T47D (cell line): Measurements from ENCODE around the gene ADAM12.
"Not testable (repeated sequence)": the region's sequence is repeated elsewhere in the genome, so short reads cannot be mapped to it uniquely, and the experiment has no call there.

ENCODE experiments used
- DNase-seq, 2 experiments: peaks; one replicate each; pipeline versions ENCODE4 v3.0.0 to v3.0.0-alpha.2; 2011 to 2012; ENCODE audit warnings: low read depth in 1 of 2, low spot score in 1 of 2
- JUND ChIP-seq: IDR thresholded peaks from 2 replicates; pipeline ENCODE4 v1.6.1; 2012; ENCODE audit warnings: low read depth
- in situ Hi-C: cut with HindIII; loops from 2 replicates; pipeline ENCODE4 v1.10.0; 2016; ENCODE audit warnings: low sequenced_read_pairs, low pct_unique_long_range_greater_than_20kb

Gene ADAM12

DNA sequence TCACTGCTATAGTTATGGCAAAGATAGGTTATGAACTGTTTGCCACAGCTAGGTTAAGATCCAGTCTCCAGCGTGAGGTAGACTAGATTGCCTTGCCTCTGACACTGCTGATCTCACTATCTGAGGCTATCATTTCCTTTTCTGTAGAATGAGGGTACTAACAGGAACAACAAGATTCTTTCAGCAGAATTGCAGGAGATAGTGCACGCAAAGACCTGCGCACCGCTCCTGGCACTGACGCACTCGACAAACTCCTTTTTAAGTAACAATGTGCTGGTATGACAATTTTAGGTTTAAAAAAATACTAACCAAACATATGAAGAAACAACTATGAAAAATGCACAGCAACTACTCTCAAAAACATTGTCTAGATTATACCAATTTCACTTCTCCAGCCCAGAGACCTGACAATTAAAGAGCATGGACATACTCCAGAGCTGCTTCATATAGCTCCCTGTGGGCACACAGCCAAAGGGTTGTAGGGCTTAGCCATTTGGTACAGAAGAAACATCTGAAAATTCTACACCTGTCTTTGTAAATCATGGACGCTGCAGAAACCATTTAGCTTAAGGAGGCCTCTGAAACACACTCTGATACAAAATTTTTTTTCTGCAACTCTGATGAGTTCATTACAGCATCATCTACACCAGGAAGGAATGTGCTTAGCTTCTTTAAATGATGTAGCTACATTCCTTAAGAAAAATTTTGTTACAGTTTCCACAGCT, 7.8 kb downstream of the ADAM12 start:
- in situ Hi-C loops, result no loop called here
- DNase-seq, result no peak
- TF ChIP-seq JUND, result no peak

DNA sequence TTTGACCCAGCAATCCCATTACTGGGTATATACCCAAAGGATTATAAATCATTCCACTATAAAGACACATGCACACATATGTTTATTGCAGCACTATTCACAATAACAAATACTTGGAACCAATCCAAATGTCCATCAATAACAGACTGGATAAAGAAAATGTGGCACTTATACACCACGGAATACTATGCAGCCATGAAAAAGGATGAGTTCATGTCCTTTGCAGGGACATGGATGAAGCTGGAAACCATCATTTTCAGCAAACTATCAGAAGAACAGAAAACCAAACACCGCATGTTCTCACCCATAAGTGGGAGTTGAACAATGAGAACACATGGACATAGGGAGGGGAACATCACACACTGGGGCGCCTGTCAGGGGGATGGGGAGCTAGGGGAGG, 9.1 kb downstream of the ADAM12 start:
- DNase-seq, in situ Hi-C loops: not testable (repeated sequence)

- no peak for DNase-seq
- in situ Hi-C loops, result no loop called here
- TF ChIP-seq JUND, result no peak
Observed at GRCh38 chr10:126376956-126377355, 11.3 kb downstream of the ADAM12 start.

GRCh38 chr10:126375926-126376554, 12.2 kb downstream of the ADAM12 start:
- DNase-seq, result no peak
- no peak for TF ChIP-seq JUND
- in situ Hi-C loops, result no loop called here

DNA sequence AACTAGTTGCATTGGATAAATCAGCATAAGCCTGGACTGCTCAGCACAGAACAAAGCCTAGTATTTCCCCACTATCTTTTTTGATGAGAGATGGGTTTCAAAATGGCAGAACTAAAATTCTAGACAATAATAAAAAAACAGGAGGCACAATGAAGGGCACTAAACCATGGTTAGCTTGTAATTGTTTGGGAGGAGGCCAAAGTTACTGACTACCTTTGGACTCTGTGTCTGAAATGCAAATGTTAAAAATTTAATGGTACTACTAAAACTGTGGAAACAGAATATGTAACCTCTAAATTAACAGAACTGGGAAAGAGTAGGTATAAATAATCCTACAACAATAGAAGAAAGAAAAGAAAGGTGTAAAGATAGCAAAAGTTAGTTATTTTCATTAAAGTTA, 13.0 kb downstream of the ADAM12 start:
- no peak for TF ChIP-seq JUND
- in situ Hi-C loops, result no loop called here
- DNase-seq, result no peak

- no peak for TF ChIP-seq JUND
- in situ Hi-C loops, result no loop called here
- DNase-seq, result no peak
Observed at GRCh38 chr10:126374435-126374834, 13.8 kb downstream of the ADAM12 start.

- DNase-seq, result no peak
- TF ChIP-seq JUND, result no peak
- in situ Hi-C loops, result no loop called here
Observed at GRCh38 chr10:126373972-126374371, 14.3 kb downstream of the ADAM12 start.

DNA sequence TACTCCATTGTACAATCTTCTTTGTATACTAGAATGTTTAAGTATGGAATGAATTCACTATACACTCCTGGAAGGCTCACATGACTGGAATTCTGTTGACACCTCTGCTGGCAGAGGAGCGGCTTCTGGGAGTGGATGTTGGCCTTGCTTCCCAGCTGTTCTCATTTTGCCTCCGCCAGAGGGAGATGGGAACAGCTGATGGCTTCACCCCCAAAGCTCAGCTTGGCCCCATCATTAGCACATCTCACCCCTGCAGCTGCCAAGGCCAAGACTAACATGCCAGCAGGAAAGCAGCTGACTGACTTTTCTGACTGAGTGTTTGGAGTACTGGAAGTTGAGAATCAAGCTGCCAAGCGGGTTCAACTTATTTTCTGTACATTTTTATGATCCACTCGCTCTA, 15.1 kb downstream of the ADAM12 start:
- in situ Hi-C loops, result no loop called here
- DNase-seq, result no peak
- TF ChIP-seq JUND, result no peak

GRCh38 chr10:126372396-126372795, 15.9 kb downstream of the ADAM12 start:
- TF ChIP-seq JUND, result no peak
- no peak for DNase-seq
- in situ Hi-C loops, result no loop called here

DNA sequence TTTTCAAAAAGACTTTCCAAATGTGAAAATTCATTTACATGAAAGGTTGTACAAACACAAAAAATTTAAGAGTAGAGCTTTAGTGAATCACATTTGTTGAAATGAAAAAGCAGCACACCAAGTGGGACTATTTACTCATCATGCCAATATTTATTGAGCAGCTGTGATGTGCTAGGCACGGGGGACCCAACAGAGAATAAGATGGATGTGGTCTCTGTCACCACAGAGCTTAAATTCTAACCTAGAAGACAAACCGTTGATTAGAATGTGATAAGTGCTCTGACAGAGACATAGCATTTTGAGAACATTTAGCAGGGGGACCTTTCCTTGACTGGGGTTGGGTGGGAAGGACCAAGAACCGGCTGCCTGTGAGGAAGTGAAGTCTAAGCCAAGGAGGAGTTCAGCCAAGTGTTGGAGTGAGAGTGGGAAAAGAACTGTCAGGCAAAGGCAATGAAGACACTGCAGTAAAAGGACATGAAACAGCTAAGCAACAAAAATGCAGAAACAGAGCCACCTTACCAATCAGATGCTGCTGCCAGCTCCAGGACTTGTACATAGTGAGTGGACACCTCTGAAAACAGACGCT, 19.1 kb downstream of the ADAM12 start:
- no peak for TF ChIP-seq JUND
- in situ Hi-C loops, result no loop called here
- DNase-seq, result no peak

DNA sequence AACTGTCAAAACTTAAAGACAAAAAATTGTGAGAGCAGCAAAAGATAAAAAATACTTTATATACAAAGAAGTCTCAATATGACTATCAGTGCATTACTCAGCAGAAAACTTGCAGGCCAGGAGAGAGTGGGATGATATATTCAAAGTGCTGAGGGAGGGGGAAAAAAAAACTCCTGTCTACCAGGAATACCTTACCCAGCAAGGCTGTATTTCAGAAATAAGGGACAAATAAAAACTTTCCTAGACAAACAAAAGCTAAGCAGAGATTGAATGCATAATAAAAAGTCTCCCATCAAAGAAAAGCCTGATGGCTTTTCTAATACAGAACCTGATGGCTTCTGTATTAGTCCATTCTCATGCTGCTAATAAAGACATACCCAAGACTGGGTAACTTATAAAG, 31.1 kb downstream of the ADAM12 start:
- DNase-seq, result no peak
- in situ Hi-C loops, result no loop called here
- TF ChIP-seq JUND, result no peak

GRCh38 chr10:126353666-126354065, 34.6 kb downstream of the ADAM12 start:
- in situ Hi-C loops, result no loop called here
- no peak for DNase-seq
- no peak for TF ChIP-seq JUND

- in situ Hi-C loops, result no loop called here
- no peak for DNase-seq
- TF ChIP-seq JUND, result no peak
Observed at GRCh38 chr10:126352453-126352852, 35.8 kb downstream of the ADAM12 start.
